Measurements from ENCODE around the gene LRRD1. TPM values are rescaled to one million over a fixed set of nuclear protein-coding genes. Genes with fewer than 3 reads are reported as not detected.
"Not testable (repeated sequence)": the region's sequence is repeated elsewhere in the genome, so short reads cannot be mapped to it uniquely, and the experiment has no call there.

Gene LRRD1
- total RNA-seq, 4 donors from 2014 or later: 0.13 to 0.29 (median 0.20) TPM; not detected in 1

DNA sequence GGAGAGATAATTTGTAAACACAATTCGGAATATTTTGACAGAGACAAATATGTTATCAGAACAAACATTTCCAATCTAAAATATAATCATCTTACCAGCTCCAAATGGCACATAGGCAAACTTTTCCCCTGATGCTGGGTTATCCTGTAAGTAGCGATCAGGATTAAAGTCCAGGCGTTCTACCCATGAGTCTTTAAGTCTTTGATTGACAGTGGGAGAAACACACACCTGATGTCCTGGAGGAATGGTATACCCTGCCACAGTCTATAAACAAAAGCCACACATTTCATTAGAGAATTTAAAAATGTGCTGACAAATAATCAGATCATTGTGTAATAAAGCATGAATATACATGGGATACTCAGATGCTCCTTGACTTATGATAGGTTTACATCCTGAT, 62.0 kb downstream of the LRRD1 start:
- no peak for TF ChIP-seq POLR2A (IDR thresholded peaks at IDR 0.05)
- TF ChIP-seq, protein P1, sequence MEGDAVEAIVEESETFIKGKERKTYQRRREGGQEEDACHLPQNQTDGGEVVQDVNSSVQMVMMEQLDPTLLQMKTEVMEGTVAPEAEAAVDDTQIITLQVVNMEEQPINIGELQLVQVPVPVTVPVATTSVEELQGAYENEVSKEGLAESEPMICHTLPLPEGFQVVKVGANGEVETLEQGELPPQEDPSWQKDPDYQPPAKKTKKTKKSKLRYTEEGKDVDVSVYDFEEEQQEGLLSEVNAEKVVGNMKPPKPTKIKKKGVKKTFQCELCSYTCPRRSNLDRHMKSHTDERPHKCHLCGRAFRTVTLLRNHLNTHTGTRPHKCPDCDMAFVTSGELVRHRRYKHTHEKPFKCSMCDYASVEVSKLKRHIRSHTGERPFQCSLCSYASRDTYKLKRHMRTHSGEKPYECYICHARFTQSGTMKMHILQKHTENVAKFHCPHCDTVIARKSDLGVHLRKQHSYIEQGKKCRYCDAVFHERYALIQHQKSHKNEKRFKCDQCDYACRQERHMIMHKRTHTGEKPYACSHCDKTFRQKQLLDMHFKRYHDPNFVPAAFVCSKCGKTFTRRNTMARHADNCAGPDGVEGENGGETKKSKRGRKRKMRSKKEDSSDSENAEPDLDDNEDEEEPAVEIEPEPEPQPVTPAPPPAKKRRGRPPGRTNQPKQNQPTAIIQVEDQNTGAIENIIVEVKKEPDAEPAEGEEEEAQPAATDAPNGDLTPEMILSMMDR (IDR thresholded peaks at IDR 0.05): no peak

DNA sequence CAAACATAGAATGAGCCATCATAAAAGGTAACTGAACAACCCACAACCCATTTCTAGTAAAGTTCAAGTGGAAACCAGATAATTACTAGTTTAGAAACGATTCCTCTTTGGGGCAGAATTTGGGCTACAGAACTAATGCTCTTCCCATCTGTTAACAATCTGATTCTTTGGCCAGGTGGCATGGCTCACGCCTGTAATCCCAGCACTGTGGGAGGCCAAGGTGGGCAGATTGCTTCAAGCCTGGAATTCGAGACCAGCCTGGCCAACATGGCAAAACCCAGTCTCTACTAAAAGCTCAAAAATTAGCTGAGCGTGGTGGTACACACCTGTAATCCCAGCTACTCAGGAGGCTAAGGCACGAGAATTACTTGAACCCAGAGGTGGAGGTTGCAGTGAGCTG, 63.1 kb downstream of the LRRD1 start:
- H3K27ac ChIP-seq: no peak overlapping the region
- H3K36me3 ChIP-seq: peaks cover 0 to 3% of the 10 kb centered on the region in 2 donors
- TF ChIP-seq, protein P1 (IDR thresholded peaks at IDR 0.05): no peak
- no peak for TF ChIP-seq POLR2A (IDR thresholded peaks at IDR 0.05)
- no peak for DNase-seq
- intact Hi-C loops (cut with DNase I): no loop called here
- no peaks in the 10 kb centered on the region for H3K9me3 ChIP-seq
- H3K4me3 ChIP-seq (replicated peaks in 1 of 3): no peak overlapping the region
- no peaks in the 10 kb centered on the region for H3K27me3 ChIP-seq
- H3K4me1 ChIP-seq: no peaks in the 10 kb centered on the region
- WGBS, 2 donors: 95% methylated on average over 5 of the region's 5 CpGs

More for the DNA sequence above, 62.0 kb downstream of the LRRD1 start:
- Histone ChIP-seq H3K36me3 (peaks cover 5% of the 10 kb centered on the region in 2 donors), H3K4me3 (replicated peaks in 1 of 3) (no peak overlapping the region), H3K27ac (no peak overlapping the region), H3K27me3 (no peaks in the 10 kb centered on the region), H3K4me1 (no peaks in the 10 kb centered on the region), H3K9me3 (no peaks in the 10 kb centered on the region)
- WGBS, 2 donors: 93 to 97% methylated on average over 3 of the region's 3 CpGs
- no peak for DNase-seq
- intact Hi-C loops (cut with DNase I): no loop called here

DNA sequence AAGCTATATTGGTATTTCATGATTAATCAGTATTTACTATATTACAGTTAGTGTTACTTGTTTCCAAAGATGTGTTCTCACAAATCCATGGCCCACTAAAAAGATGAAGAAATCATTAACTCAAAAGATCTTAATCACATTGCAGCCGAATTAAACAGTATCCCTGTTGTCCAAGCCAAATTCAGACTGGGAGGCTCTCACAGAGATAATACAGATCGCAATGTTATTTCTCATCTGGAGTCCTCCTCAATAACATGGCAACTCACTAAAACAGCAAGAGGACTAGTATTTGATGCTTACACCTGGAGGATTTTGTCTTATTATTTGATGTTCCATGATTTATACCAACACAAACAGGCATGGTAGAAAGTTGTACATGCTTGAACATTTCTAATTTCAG, 68.1 kb downstream of the LRRD1 start:
- H3K4me3 ChIP-seq (replicated peaks in 1 of 3): no peak overlapping the region
- no peak for TF ChIP-seq POLR2A (IDR thresholded peaks at IDR 0.05)
- TF ChIP-seq, protein P1 (IDR thresholded peaks at IDR 0.05): no peak
- no peaks in the 10 kb centered on the region for H3K27me3 ChIP-seq
- H3K4me1 ChIP-seq: no peaks in the 10 kb centered on the region
- peaks cover 0 to 21% of the 10 kb centered on the region in 2 donors for H3K36me3 ChIP-seq
- intact Hi-C loops (cut with DNase I): no loop called here
- 94 to 99% methylated on average over 2 of the region's 2 CpGs for WGBS, 2 donors
- no peaks in the 10 kb centered on the region for H3K9me3 ChIP-seq
- no peak overlapping the region for H3K27ac ChIP-seq
- no peak for DNase-seq

DNA sequence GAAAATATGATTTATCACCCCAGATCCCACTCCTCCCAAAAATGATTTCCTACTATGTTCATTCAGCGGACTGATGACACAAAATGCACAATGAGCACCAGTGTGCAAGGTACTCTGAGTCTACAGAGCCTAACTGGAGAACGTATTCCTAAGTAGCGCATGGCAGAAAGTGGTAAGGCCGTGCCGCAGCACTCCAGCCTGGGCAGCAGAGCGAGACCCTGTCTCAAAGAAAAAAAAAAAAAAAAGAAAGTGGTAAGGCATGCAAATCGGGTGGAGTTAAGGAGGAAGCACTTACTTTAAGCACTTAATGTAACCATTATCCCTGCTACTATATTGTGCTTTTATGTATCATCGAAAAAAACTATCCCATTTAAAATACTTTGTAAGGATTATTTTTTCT, 70.1 kb downstream of the LRRD1 start:
- DNase-seq: no peak
- TF ChIP-seq, protein P1 (IDR thresholded peaks at IDR 0.05): no peak
- no peak for TF ChIP-seq POLR2A (IDR thresholded peaks at IDR 0.05)
- peaks cover 0 to 22% of the 10 kb centered on the region in 2 donors for H3K36me3 ChIP-seq
- no peaks in the 10 kb centered on the region for H3K9me3 ChIP-seq
- H3K27me3 ChIP-seq: no peaks in the 10 kb centered on the region
- H3K4me3 ChIP-seq (replicated peaks in 1 of 3): no peak overlapping the region
- H3K4me1 ChIP-seq: no peaks in the 10 kb centered on the region
- WGBS, 2 donors: 93 to 94% methylated on average over 8 of the region's 8 CpGs
- H3K27ac ChIP-seq: no peak overlapping the region
- intact Hi-C loops (cut with DNase I): no loop called here

DNA sequence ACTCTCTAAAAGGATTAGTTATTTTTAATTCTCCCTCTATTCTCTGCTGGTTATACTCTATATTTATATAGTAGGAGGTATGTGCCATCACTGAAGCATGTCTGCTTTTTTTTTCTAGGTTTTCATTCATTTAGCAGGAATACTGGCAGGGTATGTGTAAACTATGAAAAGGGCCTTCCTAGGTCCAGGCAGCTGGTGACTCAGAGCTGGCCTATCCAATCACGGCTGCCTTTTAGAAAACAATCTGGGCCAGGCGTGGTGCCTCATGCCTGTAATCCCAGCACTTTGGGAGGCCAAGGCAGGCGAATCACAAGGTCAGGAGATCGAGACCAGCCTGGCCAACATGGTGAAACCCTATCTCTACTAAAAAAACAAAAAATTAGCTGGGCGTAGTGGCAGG, 76.1 kb downstream of the LRRD1 start:
- intact Hi-C loops (cut with DNase I); H3K4me1 ChIP-seq; H3K27ac ChIP-seq; H3K4me3 ChIP-seq (replicated peaks in 1 of 3); H3K27me3 ChIP-seq; H3K9me3 ChIP-seq; DNase-seq: not testable (repeated sequence)
- WGBS, 2 donors: 97 to 98% methylated on average over 5 of the region's 5 CpGs
- H3K36me3 ChIP-seq: peaks cover 33 to 51% of the 10 kb centered on the region in 2 donors

DNA sequence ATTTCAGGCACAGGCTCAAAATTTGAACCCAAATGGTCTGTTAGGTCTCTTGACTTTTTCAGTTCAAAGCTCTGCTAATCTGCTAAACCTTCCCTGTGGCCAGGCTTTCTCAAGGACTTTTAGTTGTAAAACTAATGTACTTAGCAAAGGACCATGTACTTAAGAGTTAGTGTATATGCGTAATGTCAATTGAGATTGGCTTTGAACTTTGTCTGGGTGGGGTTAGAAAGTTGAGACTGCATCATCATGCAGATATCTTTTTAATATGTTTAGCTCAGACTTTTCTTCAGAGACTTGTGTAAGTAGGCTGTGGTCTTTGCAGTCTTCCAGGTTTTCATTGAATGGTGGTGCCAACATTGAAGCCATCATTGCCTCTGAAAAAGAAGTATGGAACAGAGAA, 78.4 kb downstream of the LRRD1 start:
- H3K9me3 ChIP-seq: no peaks in the 10 kb centered on the region
- no peak for DNase-seq
- H3K27me3 ChIP-seq: no peaks in the 10 kb centered on the region
- no peak overlapping the region for H3K27ac ChIP-seq
- intact Hi-C loops (cut with DNase I): no loop called here
- peaks cover 48 to 55% of the 10 kb centered on the region in 2 donors for H3K36me3 ChIP-seq
- H3K4me1 ChIP-seq: no peaks in the 10 kb centered on the region
- TF ChIP-seq, protein P1 (IDR thresholded peaks at IDR 0.05): no peak
- TF ChIP-seq POLR2A (IDR thresholded peaks at IDR 0.05): no peak
- 100% methylated on average over 1 of the region's 1 CpG for WGBS, 2 donors
- H3K4me3 ChIP-seq (replicated peaks in 1 of 3): no peak overlapping the region
